ENCODE data around the gene DPYD.

DNA sequence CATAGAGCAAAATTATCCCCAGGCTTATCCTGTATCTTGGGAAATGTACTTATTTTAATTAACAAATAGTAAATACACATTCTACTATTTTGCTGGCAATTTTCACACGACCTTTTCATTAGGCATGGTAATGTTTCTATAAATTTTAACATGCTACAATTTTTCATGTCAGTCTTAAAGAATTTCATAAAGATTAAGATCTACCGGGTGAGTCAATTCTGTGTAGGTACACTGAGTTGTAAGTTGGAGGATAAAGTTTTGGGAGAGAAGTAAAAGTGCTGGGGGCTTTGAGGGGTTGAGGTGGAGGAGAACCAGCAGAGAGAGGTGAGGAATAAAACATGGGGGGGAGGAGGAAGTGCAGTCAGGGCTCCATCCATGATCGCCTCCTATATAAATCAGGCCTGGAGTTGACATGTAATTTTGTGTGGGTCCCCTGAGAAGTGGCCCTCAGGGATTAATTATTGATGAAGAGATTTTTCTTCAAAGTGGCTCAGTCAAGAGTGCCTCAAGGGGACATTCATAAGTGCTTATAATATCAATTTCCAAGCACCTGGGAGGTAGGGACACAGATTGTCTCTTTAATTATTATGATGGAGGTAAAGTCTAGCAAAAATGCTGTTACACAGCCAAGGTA lies 7.2 kb downstream of the DPYD start:
- TF ChIP-seq, protein P1, sequence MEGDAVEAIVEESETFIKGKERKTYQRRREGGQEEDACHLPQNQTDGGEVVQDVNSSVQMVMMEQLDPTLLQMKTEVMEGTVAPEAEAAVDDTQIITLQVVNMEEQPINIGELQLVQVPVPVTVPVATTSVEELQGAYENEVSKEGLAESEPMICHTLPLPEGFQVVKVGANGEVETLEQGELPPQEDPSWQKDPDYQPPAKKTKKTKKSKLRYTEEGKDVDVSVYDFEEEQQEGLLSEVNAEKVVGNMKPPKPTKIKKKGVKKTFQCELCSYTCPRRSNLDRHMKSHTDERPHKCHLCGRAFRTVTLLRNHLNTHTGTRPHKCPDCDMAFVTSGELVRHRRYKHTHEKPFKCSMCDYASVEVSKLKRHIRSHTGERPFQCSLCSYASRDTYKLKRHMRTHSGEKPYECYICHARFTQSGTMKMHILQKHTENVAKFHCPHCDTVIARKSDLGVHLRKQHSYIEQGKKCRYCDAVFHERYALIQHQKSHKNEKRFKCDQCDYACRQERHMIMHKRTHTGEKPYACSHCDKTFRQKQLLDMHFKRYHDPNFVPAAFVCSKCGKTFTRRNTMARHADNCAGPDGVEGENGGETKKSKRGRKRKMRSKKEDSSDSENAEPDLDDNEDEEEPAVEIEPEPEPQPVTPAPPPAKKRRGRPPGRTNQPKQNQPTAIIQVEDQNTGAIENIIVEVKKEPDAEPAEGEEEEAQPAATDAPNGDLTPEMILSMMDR (IDR thresholded peaks at IDR 0.05) = no peak
- TF ChIP-seq POLR2A (IDR thresholded peaks at IDR 0.05) = no peak
